Mesothelial cell of epicardium (in vitro differentiated cells): ENCODE data around the gene ATP13A2. TPM values are rescaled to one million over a fixed set of nuclear protein-coding genes. Genes with fewer than 3 reads are reported as not detected.

Experiments
- DNase-seq, 2 experiments: peaks; one replicate each; pipeline ENCODE4 v3.0.0; 2021; ENCODE audit warnings: low spot score in 2 of 2; ENCODE audit not compliant: unreplicated experiment in 2 of 2
- H3K27ac Mint-ChIP-seq: 2 replicates; pipeline ENCODE4 v1.8.0; 2021; ENCODE audit warnings: mixed read lengths
- H3K27me3 Mint-ChIP-seq: 2 replicates; pipeline ENCODE4 v1.8.0; 2021; ENCODE audit warnings: low read depth, mixed read lengths
- H3K36me3 Mint-ChIP-seq: 2 replicates; pipeline ENCODE4 v1.8.0; 2021; ENCODE audit warnings: mixed read lengths
- H3K4me1 Mint-ChIP-seq: 2 replicates; pipeline ENCODE4 v1.8.0; 2021; ENCODE audit warnings: mixed read lengths
- H3K4me3 Mint-ChIP-seq: 2 replicates; pipeline ENCODE4 v1.8.0; 2021; ENCODE audit warnings: mild to moderate bottlenecking, moderate library complexity, mixed read lengths
- H3K9me3 Mint-ChIP-seq: 2 replicates; pipeline ENCODE4 v1.8.0; 2021; ENCODE audit warnings: mixed read lengths
- CTCF ChIP-seq: fragments of 200-600 bp; sonication (generic); IDR thresholded peaks from one replicate; pipeline ENCODE4 v1.5.0; 2021; ENCODE audit warnings: antibody characterized with exemption; ENCODE audit not compliant: unreplicated experiment
- total RNA-seq: library from RNA; stranded (reverse); gene quantifications from 3 replicates; pipeline ENCODE4 v1.2.1, GENCODE V29; 2021

Gene ATP13A2
- total RNA-seq, 1 donor from 2014 or later: 57.8 TPM

- Mint-ChIP-seq H3K4me1 (peaks cover 18% of the 10 kb centered on the region), H3K27me3 (no peaks in the 10 kb centered on the region), H3K36me3 (no peaks in the 10 kb centered on the region), H3K27ac (no peak overlapping the region), H3K4me3 (no peak overlapping the region), H3K9me3 (no peaks in the 10 kb centered on the region)
- TF ChIP-seq CTCF: no peak
- DNase-seq: no peak
Observed at GRCh38 chr1:17052038-17052437, 40.3 kb upstream of the ATP13A2 start.

- Mint-ChIP-seq H3K27ac (no peak overlapping the region), H3K36me3 (peaks cover 7% of the 10 kb centered on the region), H3K4me1 (peaks cover 15% of the 10 kb centered on the region), H3K9me3 (no peaks in the 10 kb centered on the region), H3K27me3 (no peaks in the 10 kb centered on the region), H3K4me3 (no peak overlapping the region)
- TF ChIP-seq CTCF: no peak
- DNase-seq: no peak
Observed at GRCh38 chr1:17047924-17048323, 36.2 kb upstream of the ATP13A2 start.

GRCh38 chr1:17046334-17046657, 34.6 kb upstream of the ATP13A2 start:
- Mint-ChIP-seq H3K4me1 (peaks cover 10% of the 10 kb centered on the region), H3K27ac (no peak overlapping the region), H3K4me3 (no peak overlapping the region), H3K9me3 (no peaks in the 10 kb centered on the region), H3K36me3 (peaks cover 15% of the 10 kb centered on the region), H3K27me3 (no peaks in the 10 kb centered on the region)
- no peak for TF ChIP-seq CTCF
- DNase-seq: no peak

- H3K4me3 Mint-ChIP-seq: peak overlapping the region; percentile 55
- H3K9me3 Mint-ChIP-seq: no peaks in the 10 kb centered on the region
- DNase-seq: no peak
- peak; percentile 70 for TF ChIP-seq CTCF
- peak overlapping the region; percentile 90 for H3K27ac Mint-ChIP-seq
- peaks cover 17% of the 10 kb centered on the region for H3K36me3 Mint-ChIP-seq
- no peaks in the 10 kb centered on the region for H3K27me3 Mint-ChIP-seq
- H3K4me1 Mint-ChIP-seq: peaks cover 7% of the 10 kb centered on the region
Observed at GRCh38 chr1:17045634-17046333, 34.1 kb upstream of the ATP13A2 start.

- no peak overlapping the region for H3K27ac Mint-ChIP-seq
- H3K4me3 Mint-ChIP-seq: no peak overlapping the region
- no peaks in the 10 kb centered on the region for H3K9me3 Mint-ChIP-seq
- peaks cover 7% of the 10 kb centered on the region for H3K4me1 Mint-ChIP-seq
- peaks cover 20% of the 10 kb centered on the region for H3K36me3 Mint-ChIP-seq
- DNase-seq: no peak
- TF ChIP-seq CTCF: no peak
- no peaks in the 10 kb centered on the region for H3K27me3 Mint-ChIP-seq
Observed at GRCh38 chr1:17045150-17045549, 33.4 kb upstream of the ATP13A2 start.

- Mint-ChIP-seq H3K4me3 (no peak overlapping the region), H3K36me3 (peaks cover 26% of the 10 kb centered on the region), H3K9me3 (no peaks in the 10 kb centered on the region), H3K4me1 (peaks cover 7% of the 10 kb centered on the region), H3K27ac (no peak overlapping the region), H3K27me3 (no peaks in the 10 kb centered on the region)
- no peak for DNase-seq
- TF ChIP-seq CTCF: no peak
Observed at GRCh38 chr1:17043676-17044075, 31.9 kb upstream of the ATP13A2 start.
